Measurements from ENCODE around the gene TREM2. TPM values are rescaled to one million over a fixed set of nuclear protein-coding genes. Genes with fewer than 3 reads are reported as not detected.
"Not testable (repeated sequence)": the region's sequence is repeated elsewhere in the genome, so short reads cannot be mapped to it uniquely, and the experiment has no call there.

Gene TREM2
- total RNA-seq, 1 donor from 2014 or later, result 26.7 TPM

DNA sequence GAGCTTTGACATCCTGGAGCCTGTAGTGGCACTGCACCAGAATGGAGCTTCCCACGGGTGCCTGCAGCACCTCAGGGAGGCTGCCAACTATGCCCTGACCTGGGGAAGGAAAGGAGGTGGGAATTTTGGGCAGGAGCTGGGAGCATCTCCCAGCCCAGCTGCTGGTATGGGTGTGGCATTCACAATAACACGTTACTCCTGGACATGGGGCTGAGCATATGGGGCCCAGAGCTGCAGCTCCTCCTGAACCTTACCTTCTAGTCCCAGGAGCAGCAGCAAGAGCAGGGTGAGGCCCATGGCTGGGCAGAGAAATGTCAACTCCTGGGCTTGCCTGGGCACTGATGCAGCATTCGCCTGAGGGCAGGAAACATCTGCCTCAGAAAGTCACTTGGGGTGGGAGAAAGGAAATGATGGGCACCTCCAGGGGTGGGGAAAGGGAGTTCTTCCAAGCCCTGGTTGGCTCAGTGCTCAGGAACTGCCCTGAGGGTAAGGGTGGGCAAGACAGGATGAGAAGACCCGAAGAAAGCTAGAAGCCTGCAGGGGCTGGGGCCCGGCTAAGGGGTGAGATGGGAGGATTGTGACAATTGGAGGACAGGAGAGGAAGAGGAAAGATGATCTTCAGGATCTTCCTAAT is 8.8 kb downstream of the TREM2 start, which contains the start of gene TREML1:
TREML1 (minus strand) TSS at position 356 of the 634 bp plus-strand sequence; CDS start at position 297, 59 bp downstream.
- no peak for DNase-seq (ENCODE audit: low spot score)

DNA sequence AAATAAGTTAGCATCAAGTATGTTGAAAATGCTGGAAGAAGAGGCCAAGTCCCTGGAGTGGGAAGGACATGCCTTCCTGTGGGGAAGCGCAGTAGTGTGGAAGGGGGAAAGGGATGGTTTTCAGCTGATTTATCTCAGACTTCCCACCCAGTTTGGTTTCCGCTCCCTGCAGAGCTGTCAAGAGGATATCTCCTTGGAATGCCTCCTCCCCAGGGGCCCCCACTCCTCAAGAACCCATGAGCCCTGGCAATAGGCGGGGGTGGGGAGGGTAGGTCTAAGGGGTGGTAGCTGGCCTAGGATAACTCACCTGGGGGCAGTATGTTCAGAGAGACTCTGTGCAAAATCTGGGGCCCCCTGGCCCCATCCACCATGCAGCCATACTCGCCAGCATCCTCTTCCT is 9.5 kb downstream of the TREM2 start:
- DNase-seq (ENCODE audit: low spot score), result no peak

- no peak for DNase-seq (ENCODE audit: low spot score)
Measured at GRCh38 chr6:41150671-41151070, 12.2 kb downstream of the TREM2 start.

DNA sequence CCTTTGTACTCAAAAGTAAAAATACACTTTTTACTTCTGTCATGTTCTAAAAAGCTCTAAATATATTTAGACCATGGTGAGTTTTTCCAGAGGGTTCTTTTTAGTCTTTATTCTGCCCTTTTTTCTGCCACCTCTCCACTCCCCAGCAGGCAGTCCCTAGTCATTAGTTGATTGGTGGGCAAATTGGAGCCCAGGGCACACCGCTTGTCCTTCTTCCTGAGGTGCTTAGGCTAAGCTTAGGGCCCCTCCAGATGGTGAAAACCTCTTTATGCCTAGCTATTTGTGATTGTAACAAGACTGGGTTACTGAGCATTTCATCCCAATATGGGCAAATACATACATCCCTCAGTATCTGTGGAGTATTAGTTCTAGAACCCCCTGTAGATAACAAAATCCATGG is 15.0 kb downstream of the TREM2 start:
- no peak for DNase-seq (ENCODE audit: low spot score)

- DNase-seq (ENCODE audit: low spot score), result no peak
Measured at GRCh38 chr6:41136911-41137310, 26.0 kb downstream of the TREM2 start.

DNA sequence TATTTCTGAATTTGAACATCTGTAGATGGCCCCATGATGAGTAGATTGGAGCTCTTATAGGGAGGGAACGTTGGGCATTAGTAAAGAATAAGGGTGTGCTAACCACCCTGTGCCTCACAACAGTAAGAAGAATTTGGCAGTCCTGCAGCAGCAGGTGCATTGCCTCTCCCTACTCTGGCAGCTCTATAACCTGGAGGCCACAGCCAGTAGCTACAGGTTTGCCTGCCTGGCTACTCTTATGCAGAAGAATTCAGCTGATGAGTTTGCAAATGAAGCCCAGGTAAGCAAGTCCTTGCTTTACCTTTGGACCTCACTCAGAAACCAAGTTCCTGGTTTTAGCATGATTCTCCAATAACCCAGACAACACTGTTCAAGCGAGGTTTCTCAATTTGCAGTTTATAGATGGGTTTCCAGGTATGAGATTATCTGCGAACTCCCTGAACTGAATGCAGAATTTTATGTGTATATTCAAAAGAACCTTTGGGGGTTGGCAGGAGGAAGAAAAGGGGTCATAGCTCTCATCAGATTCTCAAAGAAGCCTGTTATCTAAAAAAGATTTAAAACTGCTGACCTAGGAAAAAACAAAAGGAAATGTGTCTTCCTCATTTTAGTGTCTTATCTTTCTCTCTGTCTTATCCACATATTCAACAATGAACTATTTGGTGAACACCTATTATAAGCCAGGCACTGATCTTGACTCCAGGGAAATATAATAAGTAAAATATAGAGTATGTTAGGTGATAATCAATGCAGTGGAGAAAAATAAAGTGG is 27.7 kb downstream of the TREM2 start:
- DNase-seq (ENCODE audit: low spot score), result no peak

DNA sequence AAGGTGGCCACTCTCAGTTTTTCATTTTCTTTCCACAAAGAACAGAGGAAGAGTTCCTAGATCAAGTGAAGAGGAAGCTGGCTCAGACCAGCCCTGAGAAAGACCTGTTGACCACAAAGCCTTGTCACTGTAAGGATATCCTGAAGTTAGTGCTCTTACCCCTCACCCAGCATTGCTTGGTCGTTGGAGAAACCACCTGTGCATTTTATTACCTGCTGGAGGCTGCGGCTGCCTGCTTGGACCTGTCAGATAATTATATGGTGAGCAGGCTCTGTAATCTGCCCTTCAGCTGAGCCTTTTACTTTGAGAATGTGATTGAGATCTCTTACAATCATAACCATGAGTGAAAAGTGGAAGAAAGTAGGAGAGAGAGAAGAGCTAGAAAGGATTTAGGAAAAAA is 30.7 kb downstream of the TREM2 start:
- no peak for DNase-seq (ENCODE audit: low spot score)

- no peak for DNase-seq (ENCODE audit: low spot score)
Measured at GRCh38 chr6:41125282-41125681, 37.6 kb downstream of the TREM2 start.

- DNase-seq (ENCODE audit: low spot score), result no peak
Measured at GRCh38 chr6:41122918-41123317, 40.0 kb downstream of the TREM2 start.

DNA sequence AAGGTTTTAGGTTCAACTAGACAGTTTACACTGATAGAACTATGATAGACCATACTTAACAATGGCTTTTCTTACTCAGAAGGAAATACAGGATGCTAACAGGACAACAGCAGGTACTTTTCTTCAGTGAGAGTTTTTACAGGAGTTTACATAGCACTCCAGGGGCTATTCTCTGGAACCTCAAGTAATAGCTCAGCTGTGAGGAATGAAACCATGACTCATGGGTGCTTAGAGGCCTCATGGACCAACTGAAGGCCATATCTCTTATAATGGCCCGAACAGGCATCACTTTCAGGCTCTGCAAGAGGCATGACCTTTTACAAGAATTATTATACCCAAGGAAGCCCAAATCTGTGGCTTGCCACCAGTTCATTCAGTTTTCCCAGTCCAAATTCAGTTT is 40.5 kb downstream of the TREM2 start:
- DNase-seq (ENCODE audit: low spot score), result no peak

- no peak for DNase-seq (ENCODE audit: low spot score)
Measured at GRCh38 chr6:41120058-41120457, 42.9 kb downstream of the TREM2 start.

DNA sequence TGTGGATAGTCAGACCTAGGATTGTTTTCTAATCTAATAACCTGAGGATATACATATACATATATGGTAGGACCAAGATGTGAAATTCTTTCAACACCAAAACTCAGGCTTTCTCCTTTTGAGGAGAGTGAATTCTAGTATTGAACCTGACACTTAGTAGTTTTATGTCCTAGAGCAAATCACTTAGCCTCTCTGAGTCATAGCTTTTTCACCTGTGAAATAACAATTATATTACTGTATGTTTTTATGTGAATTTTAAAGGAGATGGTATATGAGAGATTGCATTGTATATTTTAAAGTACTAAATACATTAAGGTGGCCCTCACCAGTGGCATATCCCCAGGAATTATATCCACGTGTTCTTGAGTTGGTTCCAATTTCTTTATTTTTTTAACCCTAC is 43.4 kb downstream of the TREM2 start:
- no peak for DNase-seq (ENCODE audit: low spot score)

DNA sequence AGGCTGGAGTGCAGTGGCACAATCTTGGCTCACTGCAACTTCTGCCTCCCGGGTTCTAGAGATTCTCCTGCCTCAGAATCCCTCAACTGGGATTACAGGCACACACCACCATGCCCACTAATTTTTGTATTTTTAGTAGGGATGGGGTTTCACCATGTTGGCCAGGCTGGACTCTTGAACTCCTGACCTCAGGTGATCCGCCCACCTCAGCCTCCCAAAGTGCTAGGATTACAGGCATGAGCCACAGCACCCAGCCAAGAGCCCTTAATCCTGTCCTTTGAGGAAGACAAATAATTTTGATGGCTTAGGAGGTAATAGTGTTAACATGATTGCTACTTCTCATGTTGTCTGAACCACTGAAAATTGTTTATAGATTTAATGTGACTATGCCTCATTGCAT is 47.9 kb downstream of the TREM2 start:
- DNase-seq (ENCODE audit: low spot score), result not testable (repeated sequence)

- DNase-seq (ENCODE audit: low spot score), result no peak
Measured at GRCh38 chr6:41111017-41111416, 51.9 kb downstream of the TREM2 start.

Other genes starting within 250 kb of the TREM2 start
- 26.4 TPM for gene UNC5CL, start 123.9 kb downstream of the TREM2 start, total RNA-seq
- gene TSPO2, start 120.6 kb downstream of the TREM2 start, total RNA-seq, result 1.0 TPM
- gene APOBEC2, start 109.9 kb downstream of the TREM2 start, total RNA-seq, result not detected
- gene OARD1, start 90.8 kb downstream of the TREM2 start, total RNA-seq, result 36.3 TPM
- 24.8 TPM for gene NFYA, start 90.1 kb downstream of the TREM2 start, total RNA-seq
- 1.1 TPM for gene TREML1, start 8.8 kb downstream of the TREM2 start, total RNA-seq
- gene TREML2, start 38.0 kb upstream of the TREM2 start, total RNA-seq, result not detected
- not detected for gene TREML4, start 65.2 kb upstream of the TREM2 start, total RNA-seq
- gene TREM1, start 123.6 kb upstream of the TREM2 start, total RNA-seq, result 1.3 TPM
- gene NCR2, start 172.5 kb upstream of the TREM2 start, total RNA-seq, result not detected

Measured in mucosa of gallbladder (tissue), 1 donor.